NB4 (cell line): ENCODE measurements around the gene CREB3L2.

Experiments used
- CTCF ChIP-seq: IDR thresholded peaks from one replicate; pipeline ENCODE4 v1.5.1; 2012; ENCODE audit warnings: low read depth, low read length
- MAX ChIP-seq: IDR thresholded peaks from 2 replicates; pipeline ENCODE4 v1.6.1; 2011; ENCODE audit warnings: low read depth, low read length

DNA sequence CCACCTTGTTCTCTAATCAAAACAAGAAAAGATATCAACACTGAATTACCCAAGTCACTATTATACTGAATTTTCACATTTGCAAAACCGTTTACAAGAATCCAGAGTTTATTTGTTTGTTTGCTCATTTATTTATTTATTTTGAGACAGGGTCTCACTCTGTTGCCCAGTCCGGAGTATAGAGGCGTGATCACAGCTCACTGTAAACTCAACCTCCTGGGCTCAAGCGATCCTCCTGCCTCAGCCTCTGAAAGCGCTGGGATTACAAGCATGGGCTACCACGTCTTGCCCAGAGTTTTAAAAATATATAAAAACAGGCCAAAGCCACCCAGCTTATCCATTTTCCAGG, 8.5 kb downstream of the CREB3L2 start:
- TF ChIP-seq MAX: no peak
- no peak for TF ChIP-seq CTCF
